Panc1 (cell line): ENCODE measurements around the gene SFSWAP. TPM values are rescaled to one million over a fixed set of nuclear protein-coding genes. Genes with fewer than 3 reads are reported as not detected.

Experiments used
- ATAC-seq: fragments of 200-7000 bp; cut with Tn5 transposase; 2 replicates; pipeline ENCODE4 v1.9.1; 2020; ENCODE audit warnings: mild to moderate bottlenecking, moderate library complexity
- BruUV-seq: library from RNA; stranded (reverse); fragments of 400-500 nt; replicated peaks from 2 replicates; lab custom pipeline; 2021; lab: Mats Ljungman, UMichigan
- CTCF ChIA-PET: fragments of 300-600 bp; sonication (Branson Sonifier 250); formaldehyde crosslinking; loops from one replicate; lab custom pipeline; 2022; ENCODE audit warnings: antibody characterized with exemption; lab: Charles Lee
- POLR2A ChIA-PET: fragments of 300-600 bp; sonication (Branson Sonifier 250); formaldehyde crosslinking; loops from one replicate; lab custom pipeline; 2022; ENCODE audit warnings: antibody characterized with exemption; lab: Charles Lee
- DNase-seq: peaks from one replicate; pipeline ENCODE4 v3.0.0-alpha.2; 2010; ENCODE audit warnings: low read depth, low spot score
- H3K27ac ChIP-seq: 2 replicates; pipeline ENCODE4 v1.5.1; 2011; ENCODE audit warnings: mild to moderate bottlenecking, low read length, inconsistent platforms
- H3K27me3 ChIP-seq: fragments of 200-500 bp; sonication (Bioruptor generic); 2 replicates; pipeline ENCODE4 v1.6.0; 2014; ENCODE audit warnings: low read length, inconsistent platforms; ENCODE audit not compliant: control insufficient read depth, insufficient read depth
- H3K36me3 ChIP-seq: fragments of 200-500 bp; sonication (Bioruptor generic); 2 replicates; pipeline ENCODE4 v1.5.1; 2014; ENCODE audit warnings: inconsistent platforms, mild to moderate bottlenecking, low read length, moderate library complexity; ENCODE audit not compliant: control insufficient read depth, insufficient read depth
- H3K4me1 ChIP-seq: 2 replicates; pipeline ENCODE4 v1.5.1; 2011; ENCODE audit warnings: inconsistent platforms, mild to moderate bottlenecking, low read length, moderate library complexity; ENCODE audit not compliant: control insufficient read depth, insufficient read depth
- H3K4me3 ChIP-seq, 2 experiments: 2 replicates each; pipeline ENCODE4 v1.5.1; 2011 to 2012; ENCODE audit warnings: low read depth in 2 of 2, low read length in 2 of 2, mild to moderate bottlenecking in 2 of 2, inconsistent platforms in 1 of 2, moderate library complexity in 1 of 2
- H3K9me3 ChIP-seq: fragments of 200-500 bp; sonication (Bioruptor generic); 2 replicates; pipeline ENCODE4 v1.5.1; 2014; ENCODE audit warnings: low read depth, mild to moderate bottlenecking, inconsistent platforms, low read length, moderate library complexity; ENCODE audit not compliant: control insufficient read depth, insufficient read depth
- POLR2AphosphoS5 ChIP-seq: IDR thresholded peaks from 2 replicates; pipeline ENCODE4 v1.6.1; 2012; ENCODE audit warnings: mild to moderate bottlenecking, low read depth, low read length, moderate library complexity
- REST ChIP-seq, 2 experiments: IDR thresholded peaks; 2 replicates each; pipeline ENCODE4 v1.6.1; 2011 to 2012; ENCODE audit warnings: low read depth in 2 of 2, control low read depth in 1 of 2, low read length in 1 of 2, mild to moderate bottlenecking in 1 of 2, moderate library complexity in 1 of 2; ENCODE audit not compliant: insufficient read depth in 1 of 2
- SIN3A ChIP-seq: IDR thresholded peaks from 2 replicates; pipeline ENCODE4 v1.6.1; 2012; ENCODE audit warnings: low read depth, mild to moderate bottlenecking, low read length, moderate library complexity, borderline replicate concordance; ENCODE audit not compliant: insufficient read depth
- TCF7L2 ChIP-seq: IDR thresholded peaks from 2 replicates; pipeline ENCODE4 v1.6.1; 2011; ENCODE audit warnings: mild to moderate bottlenecking, low read depth, low read length, inconsistent platforms
- in situ Hi-C: cut with HindIII; loops from 2 replicates; pipeline ENCODE4 v1.10.0; 2016; ENCODE audit warnings: low sequenced_read_pairs, low pct_unique_long_range_greater_than_20kb
- intact Hi-C: fragments of 100-400 bp; cut with micrococcal nuclease; formaldehyde crosslinking; loops from one replicate; pipeline ENCODE4 v1.10.0; 2022; ENCODE audit not compliant: unreplicated experiment
- total RNA-seq: library from RNA; stranded (reverse); gene quantifications from one replicate; pipeline ENCODE4 v1.2.1, GENCODE V29; 2021; ENCODE audit not compliant: unreplicated experiment
- TF ChIP-seq, protein P1 (sequence below): fragments of 450-650 bp; IDR thresholded peaks from 2 replicates; pipeline ENCODE4 v1.5.1; 2017; ENCODE audit warnings: mild to moderate bottlenecking

SFSWAP gene
- total RNA-seq, 1 experiment from 2014 or later, result 41.6 TPM

- no peaks in the 10 kb centered on the region for H3K27me3 ChIP-seq
- intact Hi-C loops, result no loop called here
- H3K9me3 ChIP-seq, result no peaks in the 10 kb centered on the region
- DNase-seq (no peak), ATAC-seq (no peak)
- H3K36me3 ChIP-seq, result peaks cover 3% of the 10 kb centered on the region
- H3K27ac ChIP-seq, result no peak overlapping the region
- BruUV-seq, result no TSS peak
- no peaks in the 10 kb centered on the region; the same call in 1 of the 2 replicates for H3K4me1 ChIP-seq
- ChIA-PET POLR2A (no interaction called here), CTCF (interaction anchor here (0.5 kb wide), 1 partner anchor 155 kb away, joined by 3 read pairs; the partner anchor contains the start of gene EP400)
- no peak for TF ChIP-seq TCF7L2
- no peak for TF ChIP-seq SIN3A
- TF ChIP-seq, protein P1, sequence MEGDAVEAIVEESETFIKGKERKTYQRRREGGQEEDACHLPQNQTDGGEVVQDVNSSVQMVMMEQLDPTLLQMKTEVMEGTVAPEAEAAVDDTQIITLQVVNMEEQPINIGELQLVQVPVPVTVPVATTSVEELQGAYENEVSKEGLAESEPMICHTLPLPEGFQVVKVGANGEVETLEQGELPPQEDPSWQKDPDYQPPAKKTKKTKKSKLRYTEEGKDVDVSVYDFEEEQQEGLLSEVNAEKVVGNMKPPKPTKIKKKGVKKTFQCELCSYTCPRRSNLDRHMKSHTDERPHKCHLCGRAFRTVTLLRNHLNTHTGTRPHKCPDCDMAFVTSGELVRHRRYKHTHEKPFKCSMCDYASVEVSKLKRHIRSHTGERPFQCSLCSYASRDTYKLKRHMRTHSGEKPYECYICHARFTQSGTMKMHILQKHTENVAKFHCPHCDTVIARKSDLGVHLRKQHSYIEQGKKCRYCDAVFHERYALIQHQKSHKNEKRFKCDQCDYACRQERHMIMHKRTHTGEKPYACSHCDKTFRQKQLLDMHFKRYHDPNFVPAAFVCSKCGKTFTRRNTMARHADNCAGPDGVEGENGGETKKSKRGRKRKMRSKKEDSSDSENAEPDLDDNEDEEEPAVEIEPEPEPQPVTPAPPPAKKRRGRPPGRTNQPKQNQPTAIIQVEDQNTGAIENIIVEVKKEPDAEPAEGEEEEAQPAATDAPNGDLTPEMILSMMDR, result no peak
- no peak for TF ChIP-seq POLR2AphosphoS5
- peak in 1 of 2 experiments; percentile 55; a peak in 2 of 4 replicates for TF ChIP-seq REST (IDR thresholded peaks at IDR 0.05; ENCODE audit: insufficient read depth in 1 of 2, low read depth in 2 of 2, low read length in 1 of 2)
- in situ Hi-C loops, result no loop called here
- H3K4me3 ChIP-seq, result no peak overlapping the region
Observed at GRCh38 chr12:131794573-131794972, 83.7 kb downstream of the SFSWAP start.

DNA sequence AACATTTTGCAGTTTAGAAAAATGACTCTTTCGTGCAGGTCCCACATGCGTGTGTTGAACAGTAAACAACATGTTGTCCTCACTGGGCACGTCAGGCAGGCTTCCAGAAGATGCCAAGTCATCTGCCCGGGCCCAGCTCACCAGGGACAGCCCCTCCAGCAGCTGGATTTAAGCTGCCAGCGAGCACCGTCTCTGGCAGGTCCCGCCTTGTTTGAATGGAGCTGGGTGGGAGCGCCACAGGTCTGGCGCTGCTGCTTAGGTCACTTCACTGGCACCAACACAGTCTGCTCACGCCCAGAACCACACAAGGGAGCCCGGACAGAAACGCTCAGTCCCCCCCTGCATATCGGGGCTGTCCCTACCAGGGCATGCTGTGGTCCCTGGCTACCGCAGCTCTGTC lies 84.2 kb downstream of the SFSWAP start:
- in situ Hi-C loops (no loop called here), intact Hi-C loops (no loop called here)
- Histone ChIP-seq H3K4me1 (no peaks in the 10 kb centered on the region; the same call in 1 of the 2 replicates), H3K36me3 (no peaks in the 10 kb centered on the region; the same call in none of the 2 replicates), H3K4me3 (no peak overlapping the region), H3K27ac (no peak overlapping the region), H3K9me3 (no peaks in the 10 kb centered on the region), H3K27me3 (no peaks in the 10 kb centered on the region)
- TF ChIP-seq TCF7L2 (no peak), REST (IDR thresholded peaks at IDR 0.05; ENCODE audit: insufficient read depth in 1 of 2, low read depth in 2 of 2, low read length in 1 of 2) (no peak), POLR2AphosphoS5 (no peak), SIN3A (no peak)
- TF ChIP-seq, protein P1, result no peak
- ATAC-seq (peak; percentile 28; the same call in 1 of the 2 replicates), DNase-seq (no peak)
- ChIA-PET CTCF (interaction anchor here (0.5 kb wide), 1 partner anchor 154 kb away, joined by 3 read pairs; the partner anchor contains the start of gene EP400), POLR2A (no interaction called here)
- BruUV-seq, result no TSS peak
